ENCODE measurements around the gene CDH13. TPM values are rescaled to one million over a fixed set of nuclear protein-coding genes. Genes with fewer than 3 reads are reported as not detected.

CDH13 gene
- total and polyA plus RNA-seq, 2 of the 8 experiments (the other 6 are each of a cell fraction or from before 2014, with no cell fraction given): 2.3 to 2.4 TPM

DNA sequence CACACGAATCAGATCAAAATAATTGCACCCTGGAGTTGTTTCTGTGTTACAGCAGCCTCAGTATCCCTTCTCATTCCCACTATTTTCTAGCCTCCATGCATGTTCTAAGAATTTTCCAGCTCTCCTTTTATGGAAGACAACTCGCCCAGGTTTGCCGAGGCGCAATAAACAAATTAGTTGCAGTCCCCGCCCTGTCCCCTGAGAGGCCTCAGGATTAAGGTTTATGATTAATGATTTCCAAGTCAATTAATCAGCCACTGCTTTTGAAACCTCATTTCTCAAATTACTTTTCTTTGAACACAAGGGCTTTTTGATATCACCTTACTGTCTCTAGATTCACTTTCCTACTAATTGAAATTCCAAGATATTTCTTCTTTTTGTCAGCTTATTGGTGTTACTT is 1042.7 kb downstream of the CDH13 start:
- 92% methylated on average over 5 of the region's 5 CpGs; no CpG with 5 or more reads in 1 of the 2 experiments for WGBS, 2 experiments (ENCODE audit: extremely low coverage in 1 of 2, insufficient coverage in 1 of 2, insufficient read length in 1 of 2, insufficient replicate concordance in 2 of 2, low coverage in 1 of 2, low lambda C conversion rate in 2 of 2, missing lambda C conversion rate in 1 of 2)
- Histone ChIP-seq H3K4me2 (ENCODE audit: insufficient read depth in 1 of 2, low read depth in 2 of 2, low read length in 2 of 2) (no peak overlapping the region), H3K27ac (ENCODE audit: low read depth, low read length) (no peak overlapping the region), H3K9ac (replicated peaks in 1 of 4; ENCODE audit: extremely low read depth in 1 of 4, low read depth in 3 of 4, low read length in 3 of 4) (no peak overlapping the region), H4K91ac (replicated peaks; ENCODE audit: insufficient read length, low read length) (no peak overlapping the region), H3K36me3 (ENCODE audit: control insufficient read depth in 2 of 4, insufficient read depth in 4 of 4, low read length in 3 of 4) (no peaks in the 10 kb centered on the region), H3K79me2 (ENCODE audit: control insufficient read depth in 1 of 2, insufficient read depth in 2 of 2, low read length in 2 of 2) (no peaks in the 10 kb centered on the region), H2AK5ac (ENCODE audit: low read depth, low read length) (no peak overlapping the region), H2BK15ac (ENCODE audit: low read length) (no peak overlapping the region), H4K5ac (ENCODE audit: insufficient read length, low read depth, low read length) (no peak overlapping the region), H2BK120ac (replicated peaks; ENCODE audit: low read depth, low read length) (no peak overlapping the region), H2BK5ac (ENCODE audit: low read depth, low read length) (no peak overlapping the region), H4K8ac (ENCODE audit: extremely low read depth, insufficient read depth, low read length) (no peak overlapping the region), H2AFZ (ENCODE audit: low read length) (no peak overlapping the region), H2BK12ac (ENCODE audit: low read depth, low read length) (no peak overlapping the region), H2BK20ac (ENCODE audit: low read length) (no peak overlapping the region), H3K4me3 (ENCODE audit: extremely low read depth in 1 of 4, insufficient read depth in 2 of 4, low read depth in 3 of 4, low read length in 4 of 4) (no peak overlapping the region), H3K18ac (ENCODE audit: extremely low read depth, low read length) (no peak overlapping the region), H3K23me2 (ENCODE audit: low read depth, low read length) (peaks cover 2% of the 10 kb centered on the region; the same call in 1 of the 2 replicates), H4K20me1 (replicated peaks in 1 of 2; ENCODE audit: control insufficient read depth in 1 of 2, insufficient read depth in 2 of 2, low read length in 2 of 2) (no peaks in the 10 kb centered on the region), H3K4me1 (replicated peaks in 1 of 4; ENCODE audit: control insufficient read depth in 3 of 4, insufficient read depth in 4 of 4, low read length in 3 of 4) (no peaks in the 10 kb centered on the region), H3K79me1 (ENCODE audit: low read depth, low read length) (no peaks in the 10 kb centered on the region), H3K56ac (replicated peaks; ENCODE audit: insufficient read length, low read depth, low read length) (no peak overlapping the region), H3K9me3 (ENCODE audit: insufficient read depth in 2 of 2, low read depth in 1 of 2, low read length in 1 of 2) (peaks cover 19 to 26% of the 10 kb centered on the region in 2 experiments), H3K14ac (ENCODE audit: insufficient read length) (no peak overlapping the region), H3K23ac (ENCODE audit: insufficient read length) (no peak overlapping the region), H3K27me3 (replicated peaks in 1 of 4; ENCODE audit: control insufficient read depth in 3 of 4, extremely low read depth in 1 of 4, insufficient read depth in 3 of 4, low read length in 3 of 4) (no peaks in the 10 kb centered on the region), H3K4ac (replicated peaks; ENCODE audit: insufficient read length, low read depth, low read length) (no peak overlapping the region)
- DNase-seq (ENCODE audit: low read depth in 1 of 2, low spot score in 2 of 2): no peak
- ChIA-PET POLR2A (ENCODE audit: partially characterized antibody) (no interaction called here), CTCF (ENCODE audit: partially characterized antibody) (interaction anchor here (2.1 kb wide), 1 partner anchor 11 kb away, joined by 9 read pairs; no protein-coding TSS in a partner anchor)
- no peak for FAIRE-seq
- TF ChIP-seq PHF8 (conservative IDR thresholded peaks at IDR 0.05; ENCODE audit: low read depth, low read length) (no peak), NRF1 (IDR thresholded peaks at IDR 0.05; ENCODE audit: low read depth, low read length) (no peak), CHD2 (IDR thresholded peaks at IDR 0.05; ENCODE audit: low read length) (no peak), TBP (IDR thresholded peaks at IDR 0.05; ENCODE audit: low read depth, low read length) (no peak), POLR2A (IDR thresholded peaks at IDR 0.05; ENCODE audit: control extremely low read depth in 1 of 2, low read depth in 2 of 2, low read length in 2 of 2) (no peak), JUN (IDR thresholded peaks at IDR 0.05; ENCODE audit: low read depth, low read length) (no peak), EGR1 (IDR thresholded peaks at IDR 0.05; ENCODE audit: borderline replicate concordance, low read depth, low read length) (no peak), RFX5 (IDR thresholded peaks at IDR 0.05; ENCODE audit: borderline replicate concordance, low read depth, low read length) (no peak), JUND (IDR thresholded peaks at IDR 0.05; ENCODE audit: low read length) (no peak), MAX (IDR thresholded peaks at IDR 0.05) (no peak)
